Fibroblast of lung (primary cell): ENCODE data around the gene EPHB2. TPM values are rescaled to one million over a fixed set of nuclear protein-coding genes. Genes with fewer than 3 reads are reported as not detected.

Experiments used
- DNase-seq, 2 donors: peaks; one replicate each; pipeline versions ENCODE4 v3.0.0 to v3.0.0-alpha.2; 2010; ENCODE audit warnings: low read depth in 2 of 2
- H2AFZ ChIP-seq: 2 replicates; pipeline ENCODE4 v1.5.1; 2012; ENCODE audit warnings: low read length, control low read depth, inconsistent platforms
- H3K27ac ChIP-seq: 2 replicates; pipeline ENCODE4 v1.5.1; 2011; ENCODE audit warnings: low read length, control low read depth; ENCODE audit not compliant: insufficient read depth
- H3K27me3 ChIP-seq: 2 replicates; pipeline ENCODE4 v1.5.1; 2011; ENCODE audit warnings: mild to moderate bottlenecking, low read length; ENCODE audit not compliant: control insufficient read depth, insufficient read depth
- H3K36me3 ChIP-seq: 2 replicates; pipeline ENCODE4 v1.5.1; 2011; ENCODE audit warnings: low read length; ENCODE audit not compliant: control insufficient read depth, insufficient read depth
- H3K4me1 ChIP-seq: 2 replicates; pipeline ENCODE4 v1.5.1; 2011; ENCODE audit warnings: low read length; ENCODE audit not compliant: control insufficient read depth, insufficient read depth; ENCODE audit errors: extremely low read depth
- H3K4me2 ChIP-seq: 2 replicates; pipeline ENCODE4 v1.5.1; 2011; ENCODE audit warnings: low read length, control low read depth; ENCODE audit not compliant: insufficient read depth; ENCODE audit errors: extremely low read depth
- H3K4me3 ChIP-seq, 4 experiments: fragments of 200-600 bp in 1 of 4; sonication (generic) in 1 of 4; replicated peaks in 1 of 4; 2 replicates each; pipeline ENCODE4 v1.5.1; 2011 to 2016; ENCODE audit warnings: low read length in 4 of 4, low read depth in 3 of 4, mild to moderate bottlenecking in 3 of 4, control low read depth in 2 of 4, inconsistent platforms in 1 of 4, mixed read lengths in 1 of 4; ENCODE audit not compliant: insufficient read depth in 1 of 4; ENCODE audit errors: control extremely low read depth in 1 of 4
- H3K79me2 ChIP-seq: 2 replicates; pipeline ENCODE4 v1.5.1; 2012; ENCODE audit warnings: mild to moderate bottlenecking, low read length, inconsistent platforms; ENCODE audit not compliant: control insufficient read depth, insufficient read depth
- H3K9ac ChIP-seq: 2 replicates; pipeline ENCODE4 v1.5.1; 2011; ENCODE audit warnings: mild to moderate bottlenecking, low read length, control low read depth; ENCODE audit not compliant: insufficient read depth
- H3K9me3 ChIP-seq: 2 replicates; pipeline ENCODE4 v1.5.1; 2012; ENCODE audit warnings: low read depth, low read length; ENCODE audit not compliant: control insufficient read depth, insufficient read depth
- H4K20me1 ChIP-seq: 2 replicates; pipeline ENCODE4 v1.5.1; 2011; ENCODE audit warnings: low read length; ENCODE audit not compliant: control insufficient read depth, insufficient read depth; ENCODE audit errors: extremely low read depth
- CTCF ChIP-seq, 2 donors: IDR thresholded peaks in 1 of 2; conservative IDR thresholded peaks in 1 of 2; 1 replicate in 1 of 2; 2 replicates in 1 of 2; pipeline ENCODE4 v1.5.1; 2011 to 2012; ENCODE audit warnings: low read length in 2 of 2, control low read depth in 1 of 2, inconsistent platforms in 1 of 2, low read depth in 1 of 2, mild to moderate bottlenecking in 1 of 2
- EZH2 ChIP-seq: IDR thresholded peaks from 2 replicates; pipeline ENCODE4 v1.5.1; 2012; ENCODE audit warnings: low read length, control low read depth, mild to moderate bottlenecking; ENCODE audit errors: missing control alignments
- polyA plus RNA-seq, 2 donors: library from polyadenylated mRNA; depleted of rRNA in 1 of 2; stranded (reverse) in 1 of 2; unstranded in 1 of 2; fragments of >200 nt; gene quantifications; 2 replicates each; pipeline ENCODE4 v1.2.1, GENCODE V29; 2011 to 2012; ENCODE audit warnings: missing spikeins in 1 of 2
- total RNA-seq: library from RNA; depleted of rRNA; stranded (reverse); fragments of >200 nt; gene quantifications from 2 replicates; pipeline ENCODE4 v1.2.1, GENCODE V29; 2014

The EPHB2 gene
- total and polyA plus RNA-seq, 2 donors (not counting 1 experiment from before 2014, with no cell fraction given): 4.1 to 11.2 TPM

- peaks cover 2% of the 10 kb centered on the region for H3K4me1 ChIP-seq
- no peak overlapping the region for H3K9ac ChIP-seq
- no peak overlapping the region for H3K4me3 ChIP-seq
- H3K27me3 ChIP-seq: no peaks in the 10 kb centered on the region
- TF ChIP-seq CTCF (conservative IDR thresholded peaks at IDR 0.05 in 1 of 2, IDR thresholded peaks at IDR 0.05 in 1 of 2; ENCODE audit: low read depth in 1 of 2, low read length in 2 of 2): no peak
- no peak for TF ChIP-seq EZH2
- H2AFZ ChIP-seq: no peak overlapping the region
- H3K4me2 ChIP-seq: no peak overlapping the region
- H3K9me3 ChIP-seq: no peaks in the 10 kb centered on the region
- H3K79me2 ChIP-seq: no peaks in the 10 kb centered on the region
- no peak overlapping the region for H3K27ac ChIP-seq
- H4K20me1 ChIP-seq: no peaks in the 10 kb centered on the region
- H3K36me3 ChIP-seq: no peaks in the 10 kb centered on the region
- DNase-seq: peak; percentile 51 to 56
These were observed 177.9 kb downstream of the EPHB2 start for GRCh38 chr1:22888320-22889075.

- Histone ChIP-seq H3K27me3 (no peaks in the 10 kb centered on the region), H3K27ac (no peak overlapping the region), H3K4me3 (no peak overlapping the region), H3K9ac (no peak overlapping the region), H3K4me2 (no peak overlapping the region), H4K20me1 (no peaks in the 10 kb centered on the region), H3K9me3 (no peaks in the 10 kb centered on the region), H3K79me2 (no peaks in the 10 kb centered on the region), H3K4me1 (peaks cover 2% of the 10 kb centered on the region), H2AFZ (no peak overlapping the region), H3K36me3 (no peaks in the 10 kb centered on the region)
- peak; percentile 46 to 61 for DNase-seq
- peak; percentile 83 to 94 for TF ChIP-seq CTCF (conservative IDR thresholded peaks at IDR 0.05 in 1 of 2, IDR thresholded peaks at IDR 0.05 in 1 of 2; ENCODE audit: low read depth in 1 of 2, low read length in 2 of 2)
- no peak for TF ChIP-seq EZH2
These were observed 178.7 kb downstream of the EPHB2 start for GRCh38 chr1:22889213-22889827.

- H3K9ac ChIP-seq: no peak overlapping the region
- no peak overlapping the region for H3K4me3 ChIP-seq
- TF ChIP-seq CTCF (conservative IDR thresholded peaks at IDR 0.05 in 1 of 2, IDR thresholded peaks at IDR 0.05 in 1 of 2; ENCODE audit: low read depth in 1 of 2, low read length in 2 of 2): no peak
- no peak for TF ChIP-seq EZH2
- no peak overlapping the region for H3K4me2 ChIP-seq
- H3K4me1 ChIP-seq: no peaks in the 10 kb centered on the region
- no peak overlapping the region for H2AFZ ChIP-seq
- no peaks in the 10 kb centered on the region for H3K27me3 ChIP-seq
- DNase-seq: no peak
- H3K36me3 ChIP-seq: no peaks in the 10 kb centered on the region
- H3K27ac ChIP-seq: no peak overlapping the region
- no peaks in the 10 kb centered on the region for H4K20me1 ChIP-seq
- no peaks in the 10 kb centered on the region for H3K79me2 ChIP-seq
- H3K9me3 ChIP-seq: no peaks in the 10 kb centered on the region
These were observed 182.2 kb downstream of the EPHB2 start for GRCh38 chr1:22892789-22893188.
